HG02610 (cell line): ENCODE measurements around the gene CDH23.

Experiments used
- ATAC-seq: cut with Tn5 transposase; IDR thresholded peaks from one replicate; pipeline ENCODE4 v1.9.1; 2021; ENCODE audit warnings: mild to moderate bottlenecking, moderate library complexity; ENCODE audit not compliant: unreplicated experiment

CDH23 gene

DNA sequence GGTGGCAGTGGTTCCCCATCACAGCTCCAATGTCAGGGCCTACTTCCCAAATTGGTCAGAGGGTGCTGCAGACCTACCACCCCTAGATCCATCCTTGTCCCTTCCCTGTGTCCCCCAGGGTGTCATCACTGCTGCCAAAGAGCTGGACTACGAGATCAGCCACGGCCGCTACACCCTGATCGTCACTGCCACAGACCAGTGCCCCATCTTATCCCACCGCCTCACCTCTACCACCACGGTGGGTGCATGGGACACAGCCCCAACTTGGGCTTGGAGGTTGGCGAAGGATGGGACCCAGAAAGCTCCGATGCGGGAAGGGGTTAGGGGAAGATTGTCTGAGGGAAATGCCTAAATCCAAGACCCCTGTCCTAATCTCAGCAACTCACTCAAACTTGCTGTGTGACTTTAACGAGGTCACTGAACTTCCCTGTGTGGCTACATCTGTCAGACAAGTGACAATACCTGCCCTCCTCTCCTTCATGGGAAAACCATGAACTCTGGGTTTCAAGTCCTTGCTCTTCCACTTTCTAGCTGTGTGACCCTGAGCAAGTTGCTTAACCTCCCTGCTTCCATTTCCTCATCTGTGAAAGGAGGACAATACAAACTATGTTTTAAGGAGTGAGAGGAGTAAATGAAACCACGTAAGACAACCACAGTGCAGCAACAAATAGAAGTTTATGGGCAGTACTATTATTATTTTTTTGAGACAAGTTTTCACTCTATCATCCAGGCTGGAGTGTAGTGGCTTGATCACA, 381.5 kb downstream of the CDH23 start:
- ATAC-seq: no peak

DNA sequence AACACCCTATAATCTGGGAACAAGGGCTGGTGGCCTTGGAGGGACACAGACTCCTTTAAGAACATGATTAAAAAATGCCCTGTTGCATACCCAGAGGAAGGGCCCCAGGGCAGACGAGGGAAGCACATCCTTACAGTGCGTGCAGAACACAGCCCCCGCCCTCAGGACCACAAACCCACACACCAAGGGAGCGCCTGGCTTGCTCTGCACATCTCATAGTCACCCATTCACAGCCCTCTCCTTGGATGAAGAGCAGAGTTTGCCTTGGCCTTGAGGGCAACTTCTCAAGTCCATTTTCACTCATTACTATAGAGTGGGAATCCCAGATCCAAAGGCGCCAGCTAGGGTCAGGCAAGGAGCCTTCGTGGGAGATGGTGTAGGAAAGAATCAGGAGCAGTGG, 382.9 kb downstream of the CDH23 start:
- ATAC-seq: no peak

DNA sequence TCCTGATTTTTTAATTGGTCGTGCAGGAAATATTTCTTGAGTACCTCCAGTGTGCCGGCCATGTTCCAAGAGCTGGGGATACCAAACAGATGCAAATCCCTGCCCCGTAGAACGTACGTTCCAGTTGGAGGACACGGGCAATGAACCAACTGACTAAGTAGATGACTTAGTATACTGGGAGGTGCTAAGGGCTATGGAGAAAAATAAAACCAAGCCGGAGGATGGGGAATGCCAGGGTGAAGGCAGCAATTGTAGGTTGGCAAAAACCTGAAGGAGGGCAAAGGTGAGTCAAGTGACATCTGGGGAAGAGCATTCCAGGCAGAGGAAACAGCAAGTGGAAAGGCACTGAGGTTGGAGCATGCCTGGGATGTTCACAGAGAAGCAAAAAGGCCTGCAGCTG, 383.4 kb downstream of the CDH23 start:
- no peak for ATAC-seq

DNA sequence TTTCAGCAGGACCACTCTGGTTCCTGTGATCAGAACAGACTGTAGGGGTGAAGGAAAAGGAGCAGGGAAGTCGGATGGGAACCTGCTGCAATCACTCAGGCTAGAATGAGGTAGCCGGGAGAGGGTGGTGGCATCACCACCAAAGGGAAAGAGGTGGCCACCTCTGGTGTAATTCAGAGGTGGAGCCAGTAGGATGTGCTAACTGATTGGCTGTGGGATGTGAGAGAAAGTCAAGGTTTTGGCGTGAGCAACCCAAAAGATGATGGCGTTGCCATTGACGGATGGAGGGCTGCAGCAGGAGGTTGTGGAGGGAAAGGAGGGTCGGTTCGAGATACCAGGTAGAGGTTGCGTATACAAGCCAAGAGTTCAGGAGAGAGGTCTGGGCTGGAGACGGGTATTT, 384.0 kb downstream of the CDH23 start:
- ATAC-seq: no peak

DNA sequence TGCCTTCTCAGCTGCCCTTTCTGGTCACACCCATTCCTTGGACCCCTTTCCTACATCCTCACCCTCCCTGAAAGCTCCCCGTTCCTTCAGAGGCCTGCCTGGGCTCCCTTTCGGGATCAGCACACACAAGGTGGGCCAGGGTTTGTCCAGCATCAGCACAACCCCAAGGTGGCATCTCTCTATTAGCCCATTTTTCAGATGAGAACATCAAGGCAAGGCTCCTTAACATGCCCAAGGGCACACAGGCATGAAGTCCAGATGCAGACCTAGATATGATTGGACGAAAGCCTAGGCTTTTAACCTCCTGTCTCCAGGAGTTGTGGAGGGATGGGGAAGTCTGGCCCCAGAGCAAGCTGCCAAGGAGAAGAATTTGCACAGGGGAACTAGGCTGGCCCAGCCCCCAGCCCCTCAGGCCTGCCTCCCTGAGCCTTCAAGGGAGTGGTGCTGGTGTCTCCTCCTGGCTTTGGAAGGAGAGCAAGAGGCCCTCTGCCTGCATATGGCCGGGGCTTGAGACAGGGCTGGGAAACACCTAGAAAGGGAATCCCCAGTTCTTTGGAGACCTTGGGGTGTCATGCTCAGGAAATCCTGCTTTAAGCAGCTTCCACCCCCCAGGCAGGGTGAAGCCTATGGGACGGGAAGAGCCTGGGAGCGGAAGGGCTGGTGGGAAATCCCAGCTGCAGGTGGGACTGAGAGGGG, 385.6 kb downstream of the CDH23 start:
- peak; percentile 15 for ATAC-seq

DNA sequence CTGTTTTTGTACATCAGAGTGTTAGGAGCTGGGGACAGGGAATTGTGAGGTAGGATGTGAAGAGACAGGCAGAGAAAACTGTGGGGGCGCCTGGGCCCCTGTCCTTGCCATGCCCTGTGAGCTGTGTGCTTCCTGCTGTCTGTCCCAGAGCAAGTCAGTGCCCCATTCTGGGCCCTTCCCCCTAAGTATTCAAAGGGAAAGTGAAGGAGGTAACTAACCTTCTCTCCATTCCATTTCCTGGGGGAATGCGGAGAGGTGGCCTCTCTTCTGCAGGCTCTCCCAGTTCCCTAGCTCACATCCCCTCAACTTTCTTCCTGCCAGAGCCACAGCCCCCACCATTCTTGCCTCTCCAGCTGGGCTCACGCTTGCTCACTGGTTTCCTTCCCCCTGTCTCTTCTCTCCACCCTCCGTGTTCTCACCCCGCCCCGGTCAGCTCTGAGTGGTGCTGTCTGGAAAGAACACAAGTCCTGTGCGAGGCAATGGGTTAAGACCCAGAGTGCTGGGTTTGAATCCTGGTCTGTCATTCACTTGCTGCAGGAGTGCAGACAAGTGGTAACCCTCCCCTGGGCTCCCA, 386.3 kb downstream of the CDH23 start:
- peak; percentile 38 for ATAC-seq

DNA sequence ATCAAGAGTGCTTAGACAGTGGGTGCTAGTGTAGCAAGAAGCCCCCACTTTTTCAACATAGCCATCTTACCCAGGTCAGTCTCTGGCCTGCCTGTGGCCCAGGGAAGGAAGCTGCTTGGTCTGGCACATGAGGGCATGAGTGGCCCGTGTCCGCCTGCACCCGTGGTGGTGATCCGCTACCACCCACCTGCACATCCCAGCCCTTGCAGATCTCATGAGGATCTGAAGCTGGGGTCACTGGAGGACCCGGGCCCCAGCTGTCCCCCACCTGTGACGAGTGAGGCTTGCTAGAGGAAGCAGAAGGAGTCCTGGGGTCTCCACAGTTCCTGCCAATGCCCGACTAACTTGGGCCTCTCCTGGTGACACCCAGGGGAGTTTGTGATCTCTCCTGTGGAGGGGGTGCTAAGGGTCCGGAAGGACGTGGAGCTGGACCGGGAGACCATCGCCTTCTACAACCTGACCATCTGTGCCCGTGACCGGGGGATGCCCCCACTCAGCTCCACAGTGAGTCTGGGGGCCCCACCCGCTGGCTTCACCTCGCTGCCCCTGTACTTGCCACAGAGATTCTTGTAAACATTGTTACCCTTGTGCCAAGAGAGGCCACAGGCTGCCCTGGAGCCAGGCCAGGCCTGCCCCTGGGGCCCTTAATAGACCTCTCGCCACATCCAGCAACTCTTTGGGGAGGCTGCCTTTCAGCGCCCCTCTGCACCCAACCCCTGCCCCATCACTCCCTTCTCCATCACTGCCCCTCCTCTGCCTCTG, 387.4 kb downstream of the CDH23 start:
- no peak for ATAC-seq

DNA sequence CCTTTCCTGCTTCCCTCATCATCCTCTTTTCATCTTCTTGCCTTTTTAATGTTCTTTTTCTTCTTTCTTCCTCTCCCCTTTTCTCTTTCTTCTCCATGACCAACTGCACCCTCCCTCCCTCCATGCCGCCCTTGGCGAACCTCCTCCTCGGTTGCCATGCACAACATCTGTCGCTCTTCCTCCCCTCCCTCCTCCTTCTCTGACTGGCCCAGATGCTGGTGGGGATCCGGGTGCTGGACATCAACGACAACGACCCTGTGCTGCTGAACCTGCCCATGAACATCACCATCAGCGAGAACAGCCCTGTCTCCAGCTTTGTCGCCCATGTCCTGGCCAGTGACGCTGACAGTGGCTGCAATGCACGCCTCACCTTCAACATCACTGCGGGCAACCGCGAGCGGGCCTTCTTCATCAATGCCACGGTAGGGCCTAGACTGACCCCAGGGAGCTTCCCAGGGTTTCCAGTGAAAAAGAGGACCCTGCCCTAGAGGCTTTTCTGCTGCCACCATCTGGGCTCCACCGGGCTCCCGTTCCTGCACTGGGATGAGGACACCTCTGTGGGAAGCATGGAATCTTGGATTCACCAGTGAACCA, 388.1 kb downstream of the CDH23 start:
- ATAC-seq: no peak

DNA sequence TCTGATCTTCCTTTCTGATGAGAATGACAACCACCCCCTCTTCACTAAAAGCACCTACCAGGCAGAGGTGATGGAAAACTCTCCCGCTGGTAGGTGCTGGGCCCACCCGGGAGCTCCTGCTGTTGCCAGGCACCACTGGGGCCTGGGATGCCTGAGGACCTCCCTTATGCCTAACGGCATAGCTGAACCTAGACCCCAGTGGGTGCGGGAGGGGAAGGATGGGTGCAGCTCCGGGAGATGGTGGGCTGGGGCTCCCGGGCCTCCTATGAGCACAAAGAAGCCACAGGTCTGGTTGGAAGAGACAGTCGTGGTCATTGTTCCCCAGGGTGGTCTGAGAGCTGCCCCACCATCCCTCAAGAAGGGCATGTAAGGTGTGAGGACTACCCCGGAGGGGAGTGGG, 392.2 kb downstream of the CDH23 start:
- ATAC-seq: no peak

DNA sequence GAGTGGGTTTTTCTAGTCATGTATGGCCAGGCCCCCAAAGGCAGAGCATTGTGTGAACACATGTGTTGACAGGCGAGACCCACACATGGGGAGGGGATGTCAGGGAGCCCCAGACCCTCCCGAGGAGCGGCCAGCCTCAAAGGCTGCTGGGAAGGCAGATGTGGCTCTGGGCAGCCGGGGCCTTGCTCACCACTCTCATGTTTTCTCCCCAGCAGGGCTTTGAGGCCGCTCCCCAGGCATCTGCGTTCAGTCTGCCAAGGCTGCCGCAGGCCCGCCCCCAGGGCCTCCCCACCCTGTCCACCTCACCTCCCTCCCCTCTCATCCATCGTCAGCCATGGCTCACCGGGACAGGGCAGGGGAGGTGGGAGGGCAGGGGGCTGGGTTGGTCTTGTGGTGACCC, 393.2 kb downstream of the CDH23 start:
- no peak for ATAC-seq

DNA sequence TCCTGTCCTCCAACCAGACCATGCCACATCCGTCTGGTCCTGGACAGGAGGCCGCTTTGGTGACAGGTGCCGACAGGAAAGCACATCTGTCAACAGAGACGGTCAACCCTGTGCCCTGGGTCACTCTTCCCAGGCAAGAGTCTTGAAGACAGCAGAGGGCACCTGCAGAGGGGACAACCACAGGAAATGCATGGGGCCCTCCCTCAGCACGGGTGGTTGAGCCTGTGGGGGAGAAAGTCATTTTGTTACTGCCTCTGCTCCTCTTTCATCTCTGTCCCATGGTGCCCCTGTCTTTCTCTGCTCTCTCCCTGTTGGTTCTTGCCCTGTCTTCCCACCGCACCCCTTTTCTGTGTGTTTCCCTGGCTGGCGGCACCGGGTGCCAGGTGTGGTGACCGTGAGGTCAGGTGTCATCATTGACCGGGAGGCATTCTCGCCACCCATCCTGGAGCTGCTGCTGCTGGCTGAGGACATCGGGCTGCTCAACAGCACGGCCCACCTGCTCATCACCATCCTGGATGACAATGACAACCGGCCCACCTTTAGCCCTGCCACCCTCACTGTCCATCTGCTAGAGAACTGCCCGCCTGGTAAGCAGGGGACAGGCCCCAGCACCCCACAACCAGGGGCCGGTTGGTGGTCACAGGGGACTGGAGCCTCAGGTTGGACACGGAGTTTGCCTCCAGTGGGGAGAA, 394.2 kb downstream of the CDH23 start:
- no peak for ATAC-seq

DNA sequence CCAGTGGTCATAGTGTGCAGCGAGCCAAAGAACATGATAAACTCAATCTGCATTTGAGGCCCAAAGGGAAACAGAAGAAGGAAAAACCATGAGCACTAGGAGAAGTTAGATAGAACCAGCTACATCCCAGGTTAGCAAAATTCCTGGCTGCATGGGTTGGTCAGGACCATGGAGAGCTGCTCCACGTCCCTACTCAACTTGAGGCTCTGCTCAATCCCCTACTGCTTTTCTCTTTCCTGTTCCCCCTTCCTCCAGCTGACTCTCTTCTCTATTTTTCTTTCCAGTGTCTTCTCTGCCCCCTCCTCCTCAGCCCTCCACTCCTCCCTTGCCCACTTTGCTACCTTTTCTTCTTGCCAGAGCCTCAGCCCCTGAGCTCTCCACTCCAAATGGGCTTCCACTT, 398.5 kb downstream of the CDH23 start:
- no peak for ATAC-seq

DNA sequence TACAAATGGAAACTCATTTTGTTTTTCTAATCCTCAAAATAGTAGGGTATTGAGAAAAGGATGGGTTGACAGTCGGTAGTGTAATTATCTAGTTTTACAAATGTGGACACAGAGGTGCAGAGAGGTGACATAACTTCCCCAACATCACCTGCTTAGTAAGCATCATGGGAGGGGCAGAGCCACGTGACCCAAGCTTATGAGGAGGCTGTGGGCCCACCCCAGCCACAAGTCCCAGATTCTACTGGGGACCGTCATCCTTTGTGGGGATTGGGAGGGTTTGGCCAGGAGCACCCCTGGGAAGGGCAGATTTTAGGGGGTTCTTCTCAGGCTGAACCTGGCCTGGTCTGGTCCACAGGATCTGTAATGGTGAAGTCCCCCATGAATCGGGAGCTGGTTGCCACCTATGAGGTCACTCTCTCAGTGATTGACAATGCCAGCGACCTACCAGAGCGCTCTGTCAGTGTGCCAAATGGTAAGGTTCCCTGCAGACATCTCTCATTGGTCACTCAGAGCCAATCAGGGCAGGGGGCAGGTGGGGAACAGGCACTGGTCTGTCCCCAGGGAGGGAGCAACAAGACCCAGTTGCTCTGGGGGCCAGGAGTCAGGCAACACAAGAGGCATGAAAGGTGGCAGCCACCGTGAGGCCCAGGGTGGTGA, 400.2 kb downstream of the CDH23 start:
- no peak for ATAC-seq

DNA sequence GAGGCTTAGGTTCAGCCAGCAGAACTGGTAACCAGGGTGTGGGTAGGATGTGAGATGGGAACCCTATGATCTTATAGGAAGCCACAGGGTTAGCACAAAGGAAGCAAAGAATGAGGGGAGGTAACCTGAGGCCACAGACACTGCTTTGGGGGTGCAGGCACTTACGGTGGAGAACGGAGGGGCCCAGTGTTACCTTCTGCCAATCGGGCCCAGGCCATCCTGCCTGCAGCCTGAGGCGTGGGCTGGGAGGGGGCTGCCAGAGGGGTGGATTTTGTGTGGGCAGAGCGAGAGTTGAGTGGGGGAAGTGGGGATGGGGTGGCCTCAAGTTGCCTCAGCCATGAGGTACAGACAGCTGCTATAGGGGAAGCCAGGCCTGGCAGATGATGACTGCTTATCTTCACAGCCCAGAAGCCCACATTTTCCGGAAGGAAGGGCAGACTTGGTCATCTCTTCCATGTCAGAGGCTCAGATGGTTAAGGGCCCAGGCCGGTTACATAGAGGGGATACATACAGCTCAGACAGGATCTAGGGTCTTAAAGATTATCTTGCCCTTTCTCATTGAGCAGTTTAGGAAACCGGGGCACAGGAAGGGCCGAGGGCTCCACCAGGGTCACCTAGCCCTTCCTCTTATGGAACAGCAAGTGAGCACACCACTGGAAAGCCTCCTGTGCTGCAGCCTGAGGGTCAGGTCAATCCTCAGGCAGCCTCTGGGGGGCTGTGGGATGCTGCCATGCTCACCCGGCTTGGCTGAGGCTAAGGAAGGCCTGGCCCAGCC, 401.0 kb downstream of the CDH23 start:
- ATAC-seq: no peak

DNA sequence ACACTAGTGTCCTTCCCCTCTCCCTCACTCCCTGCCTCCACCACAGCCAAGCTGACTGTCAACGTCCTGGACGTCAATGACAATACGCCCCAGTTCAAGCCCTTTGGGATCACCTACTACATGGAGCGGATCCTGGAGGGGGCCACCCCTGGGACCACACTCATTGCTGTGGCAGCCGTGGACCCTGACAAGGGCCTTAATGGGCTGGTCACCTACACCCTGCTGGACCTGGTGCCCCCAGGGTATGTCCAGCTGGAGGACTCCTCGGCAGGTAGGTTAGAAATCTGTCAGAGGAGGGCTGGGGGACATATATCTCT, 401.5 kb downstream of the CDH23 start:
- no peak for ATAC-seq

DNA sequence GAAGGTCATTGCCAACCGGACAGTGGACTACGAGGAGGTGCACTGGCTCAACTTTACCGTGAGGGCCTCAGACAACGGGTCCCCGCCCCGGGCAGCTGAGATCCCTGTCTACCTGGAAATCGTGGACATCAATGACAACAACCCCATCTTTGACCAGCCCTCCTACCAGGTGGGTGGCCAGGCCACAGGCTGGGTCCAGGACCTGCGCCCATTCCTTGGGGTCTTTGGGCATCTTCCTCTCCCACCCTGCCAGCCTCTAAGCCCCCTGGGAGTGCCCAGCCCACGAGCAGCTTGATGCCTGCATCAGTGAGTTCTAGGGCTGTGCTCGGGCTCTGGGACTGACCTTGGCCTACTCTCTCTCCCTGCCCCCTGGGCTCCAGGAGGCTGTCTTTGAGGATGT, 402.4 kb downstream of the CDH23 start:
- ATAC-seq: no peak

DNA sequence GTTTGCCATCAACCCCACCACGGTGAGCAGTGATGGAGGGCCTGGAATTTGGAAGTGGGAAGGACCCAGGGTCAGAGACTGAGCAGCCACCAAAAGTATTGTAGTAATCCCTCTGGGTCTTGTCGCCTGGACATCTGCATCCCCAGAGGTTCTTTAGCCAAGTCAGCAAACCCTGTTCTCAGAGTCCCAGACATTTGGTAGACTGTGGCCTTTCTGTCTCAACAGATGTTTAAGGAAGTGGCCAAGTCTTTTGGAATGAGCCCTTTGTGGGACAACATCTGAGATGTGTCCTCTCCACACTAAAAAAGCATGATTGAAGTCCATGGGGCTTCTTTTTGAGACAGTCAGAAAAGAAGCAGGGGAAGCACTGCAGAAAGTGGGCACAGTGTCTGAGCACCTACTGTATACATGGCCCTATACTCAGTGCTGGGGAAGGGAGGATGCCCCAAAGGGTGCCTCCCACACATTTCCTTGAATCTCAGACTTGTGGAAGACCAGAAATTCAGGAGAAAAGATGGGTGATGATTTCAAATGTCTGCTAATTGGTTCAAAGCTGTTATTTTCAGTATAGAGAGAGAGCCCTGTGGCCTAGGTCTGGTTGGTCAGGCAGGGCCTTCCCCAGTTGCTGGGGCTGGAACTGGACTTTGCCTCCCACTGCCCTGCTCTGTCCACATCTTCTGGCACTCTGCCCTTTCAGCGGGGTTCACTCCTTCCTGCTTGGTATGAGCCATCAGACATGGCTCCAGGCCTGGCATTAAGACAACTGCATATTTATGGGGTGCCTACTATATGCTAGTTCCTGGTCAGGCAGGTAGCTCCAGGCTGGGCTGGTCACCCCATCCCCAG, 403.1 kb downstream of the CDH23 start:
- ATAC-seq: no peak

DNA sequence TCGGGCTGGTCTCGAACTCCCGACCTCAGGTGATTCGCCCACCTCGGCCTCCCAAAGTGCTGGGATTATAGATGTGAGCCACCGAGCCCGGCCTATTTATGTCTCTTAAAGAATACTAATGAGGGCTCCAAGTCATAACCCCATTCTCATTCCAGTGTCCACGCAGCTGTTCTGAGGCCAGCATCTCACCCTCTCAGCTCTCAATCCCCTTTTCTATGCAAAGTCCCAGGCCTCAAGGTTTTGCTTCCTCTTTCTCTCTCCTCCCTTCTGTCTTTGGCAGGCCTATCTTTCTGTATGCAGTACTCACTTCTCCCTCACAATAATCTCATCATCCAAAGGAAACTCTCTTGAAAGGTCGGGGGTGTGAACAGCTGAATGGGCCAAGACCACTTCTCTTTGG, 404.6 kb downstream of the CDH23 start:
- peak; percentile 75 for ATAC-seq

DNA sequence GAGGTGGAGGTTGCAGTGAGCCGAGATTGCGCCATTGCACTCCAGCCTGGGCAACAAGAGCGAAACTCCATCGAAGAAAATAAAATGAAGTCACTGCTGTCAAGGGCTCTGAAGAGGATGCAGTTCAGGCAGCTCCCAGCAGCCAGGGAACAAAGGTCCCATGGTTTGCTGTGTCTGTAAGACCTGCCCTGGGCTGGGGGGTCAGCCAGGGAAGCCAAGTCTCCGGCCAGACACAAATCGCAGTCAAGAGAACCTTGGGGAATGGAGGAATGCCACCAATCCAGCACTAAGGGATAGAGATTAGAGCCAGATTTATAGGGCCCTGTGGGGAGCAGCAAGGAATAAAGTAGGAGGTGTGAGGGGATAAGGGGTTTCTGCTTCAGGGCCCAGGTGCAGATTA, 405.5 kb downstream of the CDH23 start:
- no peak for ATAC-seq
